GM12878 (cell line): ENCODE data around the gene PNPLA8.

Experiments used
- CHD2 ChIP-seq: IDR thresholded peaks from 2 replicates; pipeline ENCODE4 v1.6.1; 2011; ENCODE audit warnings: low read depth, low read length, improper control_type of control experiment, borderline replicate concordance
- CREB1 ChIP-seq: IDR thresholded peaks from 2 replicates; pipeline ENCODE4 v1.6.1; 2012; ENCODE audit warnings: low read depth, mild to moderate bottlenecking, inconsistent platforms
- EP300 ChIP-seq, 2 experiments: fragments of 150-350 bp in 1 of 2; IDR thresholded peaks; 2 replicates each; pipeline ENCODE4 v1.6.1; 2011 to 2012; ENCODE audit warnings: low read depth in 2 of 2, low read length in 2 of 2, borderline replicate concordance in 1 of 2, improper control_type of control experiment in 1 of 2, inconsistent platforms in 1 of 2; ENCODE audit not compliant: control insufficient read depth in 1 of 2
- MXI1 ChIP-seq: fragments of 150-350 bp; IDR thresholded peaks from 2 replicates; pipeline ENCODE4 v1.6.1; 2011; ENCODE audit warnings: low read depth, mild to moderate bottlenecking, inconsistent platforms, low read length, improper control_type of control experiment
- POLR2A ChIP-seq: IDR thresholded peaks from 2 replicates; pipeline ENCODE4 v1.6.1; 2011; ENCODE audit warnings: low read depth, mild to moderate bottlenecking, low read length
- POLR2AphosphoS2 ChIP-seq: IDR thresholded peaks from 2 replicates; pipeline ENCODE4 v1.6.1; 2011; ENCODE audit warnings: low read depth, mild to moderate bottlenecking, low read length, improper control_type of control experiment, moderate library complexity
- RAD21 ChIP-seq: IDR thresholded peaks from 2 replicates; pipeline ENCODE4 v1.6.1; 2011; ENCODE audit warnings: mild to moderate bottlenecking, low read depth, low read length, moderate library complexity; ENCODE audit not compliant: insufficient read depth
- WRNIP1 ChIP-seq: IDR thresholded peaks from 2 replicates; pipeline ENCODE4 v1.6.1; 2011; ENCODE audit warnings: low read depth, low read length, improper control_type of control experiment, borderline replicate concordance
- TF ChIP-seq, protein P1 (sequence below), 3 experiments: IDR thresholded peaks in 2 of 3; conservative IDR thresholded peaks in 1 of 3; 2 replicates each; pipeline ENCODE4 v1.5.1; 2011; ENCODE audit warnings: low read depth in 3 of 3, low read length in 3 of 3, mild to moderate bottlenecking in 3 of 3, control low read depth in 2 of 3, moderate library complexity in 2 of 3, inconsistent platforms in 1 of 3, mixed read lengths in 1 of 3; ENCODE audit not compliant: control insufficient read depth in 2 of 3, insufficient read depth in 1 of 3; ENCODE audit errors: extremely low read depth in 1 of 3
- TF ChIP-seq, protein P2 (sequence below): IDR thresholded peaks from 2 replicates; pipeline ENCODE4 v1.6.1; 2011; ENCODE audit warnings: low read depth, low read length, improper control_type of control experiment, borderline replicate concordance
- TF ChIP-seq, protein P3 (sequence below): IDR thresholded peaks from 2 replicates; pipeline ENCODE4 v1.6.1; 2011; ENCODE audit warnings: borderline replicate concordance, low read depth, mild to moderate bottlenecking, moderate library complexity, mixed read lengths, low read length; ENCODE audit not compliant: insufficient read depth; ENCODE audit errors: extremely low read length

DNA sequence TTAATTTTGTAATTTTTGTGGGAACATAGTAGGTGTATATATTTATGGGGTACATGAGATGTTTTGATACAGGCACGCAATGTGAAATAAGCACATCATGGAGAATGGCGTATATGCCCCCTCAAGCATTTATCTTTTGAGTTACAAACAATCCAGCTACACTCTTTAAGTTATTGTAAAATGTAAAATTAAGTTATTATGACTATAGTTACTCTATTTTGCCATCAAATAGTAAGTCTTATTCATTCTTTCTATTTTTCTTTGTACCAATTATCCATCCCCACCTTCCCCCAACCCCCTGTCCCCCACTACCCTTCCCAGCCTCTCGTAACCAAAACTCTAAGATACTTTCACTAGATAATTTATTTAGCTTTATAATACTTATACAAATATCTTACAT, 7.8 kb upstream of the PNPLA8 start:
- no peak for TF ChIP-seq WRNIP1
- no peak for TF ChIP-seq POLR2A
- TF ChIP-seq, protein P1, sequence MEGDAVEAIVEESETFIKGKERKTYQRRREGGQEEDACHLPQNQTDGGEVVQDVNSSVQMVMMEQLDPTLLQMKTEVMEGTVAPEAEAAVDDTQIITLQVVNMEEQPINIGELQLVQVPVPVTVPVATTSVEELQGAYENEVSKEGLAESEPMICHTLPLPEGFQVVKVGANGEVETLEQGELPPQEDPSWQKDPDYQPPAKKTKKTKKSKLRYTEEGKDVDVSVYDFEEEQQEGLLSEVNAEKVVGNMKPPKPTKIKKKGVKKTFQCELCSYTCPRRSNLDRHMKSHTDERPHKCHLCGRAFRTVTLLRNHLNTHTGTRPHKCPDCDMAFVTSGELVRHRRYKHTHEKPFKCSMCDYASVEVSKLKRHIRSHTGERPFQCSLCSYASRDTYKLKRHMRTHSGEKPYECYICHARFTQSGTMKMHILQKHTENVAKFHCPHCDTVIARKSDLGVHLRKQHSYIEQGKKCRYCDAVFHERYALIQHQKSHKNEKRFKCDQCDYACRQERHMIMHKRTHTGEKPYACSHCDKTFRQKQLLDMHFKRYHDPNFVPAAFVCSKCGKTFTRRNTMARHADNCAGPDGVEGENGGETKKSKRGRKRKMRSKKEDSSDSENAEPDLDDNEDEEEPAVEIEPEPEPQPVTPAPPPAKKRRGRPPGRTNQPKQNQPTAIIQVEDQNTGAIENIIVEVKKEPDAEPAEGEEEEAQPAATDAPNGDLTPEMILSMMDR (IDR thresholded peaks at IDR 0.05 in 2 of 3, conservative IDR thresholded peaks at IDR 0.05 in 1 of 3; ENCODE audit: control insufficient read depth in 2 of 3, extremely low read depth in 1 of 3, insufficient read depth in 1 of 3, low read depth in 3 of 3, low read length in 3 of 3), result no peak
- TF ChIP-seq, protein P2, sequence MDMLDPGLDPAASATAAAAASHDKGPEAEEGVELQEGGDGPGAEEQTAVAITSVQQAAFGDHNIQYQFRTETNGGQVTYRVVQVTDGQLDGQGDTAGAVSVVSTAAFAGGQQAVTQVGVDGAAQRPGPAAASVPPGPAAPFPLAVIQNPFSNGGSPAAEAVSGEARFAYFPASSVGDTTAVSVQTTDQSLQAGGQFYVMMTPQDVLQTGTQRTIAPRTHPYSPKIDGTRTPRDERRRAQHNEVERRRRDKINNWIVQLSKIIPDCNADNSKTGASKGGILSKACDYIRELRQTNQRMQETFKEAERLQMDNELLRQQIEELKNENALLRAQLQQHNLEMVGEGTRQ, result no peak
- TF ChIP-seq, protein P3, sequence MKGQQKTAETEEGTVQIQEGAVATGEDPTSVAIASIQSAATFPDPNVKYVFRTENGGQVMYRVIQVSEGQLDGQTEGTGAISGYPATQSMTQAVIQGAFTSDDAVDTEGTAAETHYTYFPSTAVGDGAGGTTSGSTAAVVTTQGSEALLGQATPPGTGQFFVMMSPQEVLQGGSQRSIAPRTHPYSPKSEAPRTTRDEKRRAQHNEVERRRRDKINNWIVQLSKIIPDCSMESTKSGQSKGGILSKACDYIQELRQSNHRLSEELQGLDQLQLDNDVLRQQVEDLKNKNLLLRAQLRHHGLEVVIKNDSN, result no peak
- TF ChIP-seq CHD2, result no peak
- TF ChIP-seq MXI1, result no peak
- no peak for TF ChIP-seq EP300 (IDR thresholded peaks at IDR 0.05; ENCODE audit: borderline replicate concordance in 1 of 2, control insufficient read depth in 1 of 2, low read depth in 2 of 2, low read length in 2 of 2)
- TF ChIP-seq RAD21, result no peak
- TF ChIP-seq CREB1, result no peak
- no peak for TF ChIP-seq POLR2AphosphoS2
